ENCODE data around the gene MTX1.

DNA sequence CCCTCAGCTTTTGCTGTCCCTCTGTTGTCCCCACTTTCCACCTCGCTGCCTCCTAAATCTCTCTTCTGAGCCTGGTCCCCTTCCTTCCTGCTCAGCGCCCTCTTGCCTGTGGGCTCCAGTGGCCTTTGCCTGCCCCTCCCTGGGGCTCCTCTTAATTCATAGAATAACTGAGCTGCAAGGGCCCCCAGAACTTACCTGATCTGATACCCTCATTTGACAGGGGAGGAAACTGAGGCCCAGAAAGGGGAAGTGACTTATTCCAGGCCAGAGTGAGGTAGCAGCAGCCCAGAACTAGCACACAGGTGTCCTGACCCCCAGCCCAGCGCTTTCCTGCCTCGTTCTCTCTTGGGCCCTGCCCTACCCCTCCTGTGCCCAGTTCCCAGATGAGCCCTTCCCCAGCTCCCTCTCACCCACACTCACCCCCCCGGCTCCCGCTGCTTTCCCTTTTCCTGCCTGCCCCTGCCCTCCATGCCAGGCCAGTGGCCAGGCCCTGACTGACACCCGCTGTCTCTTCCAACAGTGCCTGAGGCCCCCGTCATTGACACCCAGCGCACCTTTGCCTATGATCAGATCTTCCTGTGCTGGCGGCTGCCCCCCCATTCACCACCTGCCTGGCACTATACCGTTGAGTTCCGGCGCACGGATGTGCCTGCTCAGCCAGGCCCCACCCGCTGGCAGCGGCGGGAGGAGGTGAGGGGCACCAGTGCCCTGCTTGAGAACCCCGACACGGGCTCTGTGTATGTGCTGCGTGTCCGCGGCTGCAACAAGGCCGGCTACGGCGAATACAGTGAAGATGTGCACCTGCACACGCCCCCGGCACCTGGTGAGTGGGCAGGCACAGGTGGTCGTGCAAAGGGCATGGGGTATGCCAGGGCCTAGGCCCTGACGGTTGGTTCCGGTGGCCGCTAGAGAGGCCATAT lies 29.1 kb upstream of the MTX1 start:
- no peak for TF ChIP-seq POLR2A (IDR thresholded peaks at IDR 0.05)
- TF ChIP-seq, protein P1, sequence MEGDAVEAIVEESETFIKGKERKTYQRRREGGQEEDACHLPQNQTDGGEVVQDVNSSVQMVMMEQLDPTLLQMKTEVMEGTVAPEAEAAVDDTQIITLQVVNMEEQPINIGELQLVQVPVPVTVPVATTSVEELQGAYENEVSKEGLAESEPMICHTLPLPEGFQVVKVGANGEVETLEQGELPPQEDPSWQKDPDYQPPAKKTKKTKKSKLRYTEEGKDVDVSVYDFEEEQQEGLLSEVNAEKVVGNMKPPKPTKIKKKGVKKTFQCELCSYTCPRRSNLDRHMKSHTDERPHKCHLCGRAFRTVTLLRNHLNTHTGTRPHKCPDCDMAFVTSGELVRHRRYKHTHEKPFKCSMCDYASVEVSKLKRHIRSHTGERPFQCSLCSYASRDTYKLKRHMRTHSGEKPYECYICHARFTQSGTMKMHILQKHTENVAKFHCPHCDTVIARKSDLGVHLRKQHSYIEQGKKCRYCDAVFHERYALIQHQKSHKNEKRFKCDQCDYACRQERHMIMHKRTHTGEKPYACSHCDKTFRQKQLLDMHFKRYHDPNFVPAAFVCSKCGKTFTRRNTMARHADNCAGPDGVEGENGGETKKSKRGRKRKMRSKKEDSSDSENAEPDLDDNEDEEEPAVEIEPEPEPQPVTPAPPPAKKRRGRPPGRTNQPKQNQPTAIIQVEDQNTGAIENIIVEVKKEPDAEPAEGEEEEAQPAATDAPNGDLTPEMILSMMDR (IDR thresholded peaks at IDR 0.05), result no peak

Measured in ovary (tissue), 3 donors.